Measurements from ENCODE around the gene MTA1. TPM values are rescaled to one million over a fixed set of nuclear protein-coding genes. Genes with fewer than 3 reads are reported as not detected.
A peak's percentile ranks its signal among the peaks of the same experiment; 100 is the strongest.

MTA1 gene
- polyA plus RNA-seq, 4 donors: 28.4 to 98.9 (median 51.9) TPM

DNA sequence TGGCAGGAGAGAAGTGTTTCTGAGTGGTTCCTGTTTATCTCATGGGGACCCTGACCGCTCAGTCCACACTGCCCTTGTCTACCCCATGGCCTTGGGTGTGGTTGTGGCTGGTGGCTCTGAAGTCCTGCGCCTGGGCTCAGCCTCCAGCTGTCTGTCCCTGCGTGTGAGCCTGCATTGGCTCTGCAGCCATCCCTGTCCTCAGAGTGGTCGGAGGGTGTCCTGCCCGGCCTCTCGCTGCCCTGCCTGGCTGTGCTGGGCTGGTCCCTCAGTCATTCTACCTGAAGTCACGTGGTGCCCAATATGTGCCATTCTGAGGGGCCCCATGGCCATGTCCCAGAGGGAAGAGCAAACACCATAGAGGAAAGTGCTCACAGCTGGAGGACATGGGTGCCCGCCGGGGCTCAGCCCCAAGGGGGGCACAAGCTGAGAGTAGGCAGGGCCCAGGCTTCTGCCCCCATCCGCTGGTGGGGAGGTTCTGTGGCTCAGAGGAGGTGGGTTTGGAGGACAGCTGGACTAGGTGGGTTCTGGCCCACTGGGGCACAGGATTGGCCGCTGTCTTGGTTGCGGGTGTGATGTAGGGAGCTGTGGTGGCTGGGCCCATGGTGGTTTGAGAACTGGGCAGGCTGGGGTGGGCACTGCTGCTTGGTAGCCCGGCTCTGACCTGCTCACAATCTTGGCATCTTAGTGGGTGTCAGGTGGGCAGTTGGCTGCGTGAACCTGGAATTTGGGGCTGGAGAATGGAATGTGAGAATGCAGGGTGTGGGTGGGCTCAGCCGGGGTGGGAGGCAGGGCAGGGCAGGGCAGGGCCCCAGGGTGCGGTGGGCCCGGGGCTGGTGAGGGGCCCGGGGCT, 83.0 kb downstream of the MTA1 start:
- Histone ChIP-seq H3K27ac (ENCODE audit: low read depth in 1 of 3, low read length in 2 of 3) (no peak overlapping the region), H3K9me3 (ENCODE audit: control insufficient read depth in 2 of 2, insufficient read depth in 1 of 2, low read depth in 1 of 2, low read length in 1 of 2) (no peaks in the 10 kb centered on the region), H3K27me3 (ENCODE audit: control insufficient read depth in 3 of 3, insufficient read depth in 3 of 3, low read length in 3 of 3) (no peaks in the 10 kb centered on the region), H3K4me1 (ENCODE audit: control insufficient read depth in 3 of 3, insufficient read depth in 2 of 3, low read depth in 1 of 3, low read length in 2 of 3) (no peaks in the 10 kb centered on the region), H3K4me3 (ENCODE audit: low read depth in 1 of 3, low read length in 3 of 3) (no peak overlapping the region), H3K36me3 (ENCODE audit: control insufficient read depth in 3 of 3, insufficient read depth in 2 of 3, low read depth in 1 of 3, low read length in 3 of 3) (peaks cover 0 to 8% (median 2%) of the 10 kb centered on the region in 3 donors)
- DNase-seq (no peak), FAIRE-seq (no peak)
- WGBS, 3 donors: 80 to 85% (median 81%) methylated on average over 18 of the region's 18 CpGs

DNA sequence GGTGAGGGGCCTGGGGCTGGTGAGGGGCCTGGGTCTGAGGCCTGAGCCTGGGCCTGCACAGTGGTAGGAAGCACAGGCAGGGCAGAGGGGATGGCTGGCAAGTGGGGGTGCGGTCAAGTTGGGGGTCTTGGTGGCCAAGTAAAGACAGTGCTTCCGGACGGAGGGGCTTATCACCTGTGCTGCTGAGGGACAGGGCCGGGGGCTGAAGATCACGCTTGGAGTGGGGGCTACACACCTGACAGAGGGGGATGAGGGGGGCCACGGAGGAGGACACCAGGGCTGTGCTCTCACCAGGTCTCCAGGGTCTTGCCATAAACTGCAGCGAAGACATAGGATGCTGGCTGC, 83.6 kb downstream of the MTA1 start:
- Histone ChIP-seq H3K4me3 (ENCODE audit: low read depth in 1 of 3, low read length in 3 of 3) (no peak overlapping the region), H3K27ac (ENCODE audit: low read depth in 1 of 3, low read length in 2 of 3) (no peak overlapping the region), H3K4me1 (ENCODE audit: control insufficient read depth in 3 of 3, insufficient read depth in 2 of 3, low read depth in 1 of 3, low read length in 2 of 3) (no peaks in the 10 kb centered on the region), H3K9me3 (ENCODE audit: control insufficient read depth in 2 of 2, insufficient read depth in 1 of 2, low read depth in 1 of 2, low read length in 1 of 2) (no peaks in the 10 kb centered on the region), H3K36me3 (ENCODE audit: control insufficient read depth in 3 of 3, insufficient read depth in 2 of 3, low read depth in 1 of 3, low read length in 3 of 3) (peaks cover 0 to 6% (median 0%) of the 10 kb centered on the region in 3 donors), H3K27me3 (ENCODE audit: control insufficient read depth in 3 of 3, insufficient read depth in 3 of 3, low read length in 3 of 3) (no peaks in the 10 kb centered on the region)
- DNase-seq (no peak), FAIRE-seq (no peak)
- 81 to 91% (median 88%) methylated on average over 7 of the region's 7 CpGs for WGBS, 3 donors

- no peaks in the 10 kb centered on the region for H3K27me3 ChIP-seq (ENCODE audit: control insufficient read depth in 3 of 3, insufficient read depth in 3 of 3, low read length in 3 of 3)
- H3K36me3 ChIP-seq (ENCODE audit: control insufficient read depth in 3 of 3, insufficient read depth in 2 of 3, low read depth in 1 of 3, low read length in 3 of 3): peaks cover 0 to 2% (median 0%) of the 10 kb centered on the region in 3 donors
- WGBS, 3 donors: 51 to 69% (median 61%) methylated on average over 27 to 29 of the region's 29 CpGs
- DNase-seq (peak in 1 of 2 donors; percentile 45), FAIRE-seq (no peak)
- H3K4me3 ChIP-seq (ENCODE audit: low read depth in 1 of 3, low read length in 3 of 3): no peak overlapping the region
- no peaks in the 10 kb centered on the region for H3K9me3 ChIP-seq (ENCODE audit: control insufficient read depth in 2 of 2, insufficient read depth in 1 of 2, low read depth in 1 of 2, low read length in 1 of 2)
- no peak overlapping the region for H3K27ac ChIP-seq (ENCODE audit: low read depth in 1 of 3, low read length in 2 of 3)
- no peaks in the 10 kb centered on the region for H3K4me1 ChIP-seq (ENCODE audit: control insufficient read depth in 3 of 3, insufficient read depth in 2 of 3, low read depth in 1 of 3, low read length in 2 of 3)
These were observed 84.5 kb downstream of the MTA1 start for GRCh38 chr14:105503935-105504692.

DNA sequence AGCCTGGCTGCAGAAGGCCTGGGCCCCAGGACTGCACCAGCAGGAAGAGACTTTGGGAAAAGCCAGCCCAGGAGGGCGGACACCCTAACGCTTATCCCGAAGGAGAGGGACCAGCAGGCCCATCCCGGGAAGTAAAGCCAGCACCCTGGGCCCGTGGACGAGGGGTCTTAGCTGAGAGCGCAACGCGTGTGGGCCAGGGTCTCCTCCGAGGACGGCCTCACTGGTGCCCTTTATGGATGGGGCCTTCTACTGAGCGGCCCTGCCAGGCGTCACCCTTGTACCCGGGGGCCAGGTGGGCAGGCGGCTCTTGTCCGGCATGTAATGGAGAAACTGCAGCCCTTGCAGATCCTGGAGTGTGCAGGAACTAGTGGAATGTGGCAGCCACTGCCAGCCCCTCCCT, 85.5 kb downstream of the MTA1 start:
- Histone ChIP-seq H3K27me3 (ENCODE audit: control insufficient read depth in 3 of 3, insufficient read depth in 3 of 3, low read length in 3 of 3) (peaks cover 0 to 2% (median 0%) of the 10 kb centered on the region in 3 donors), H3K27ac (ENCODE audit: low read depth in 1 of 3, low read length in 2 of 3) (no peak overlapping the region), H3K4me3 (ENCODE audit: low read depth in 1 of 3, low read length in 3 of 3) (no peak overlapping the region), H3K9me3 (ENCODE audit: control insufficient read depth in 2 of 2, insufficient read depth in 1 of 2, low read depth in 1 of 2, low read length in 1 of 2) (no peaks in the 10 kb centered on the region), H3K36me3 (ENCODE audit: control insufficient read depth in 3 of 3, insufficient read depth in 2 of 3, low read depth in 1 of 3, low read length in 3 of 3) (peaks cover 0 to under 1% (median 0%) of the 10 kb centered on the region in 3 donors), H3K4me1 (ENCODE audit: control insufficient read depth in 3 of 3, insufficient read depth in 2 of 3, low read depth in 1 of 3, low read length in 2 of 3) (no peaks in the 10 kb centered on the region)
- FAIRE-seq: no peak
- WGBS, 3 donors: 90 to 93% (median 91%) methylated on average over 15 to 16 of the region's 16 CpGs
- no peak for DNase-seq

GRCh38 chr14:105507247-105507646, 87.6 kb downstream of the MTA1 start:
- 68 to 80% (median 72%) methylated on average over 16 to 17 of the region's 17 CpGs for WGBS, 3 donors

GRCh38 chr14:105508069-105508468, 88.4 kb downstream of the MTA1 start:
- peaks cover 0 to 4% (median 0%) of the 10 kb centered on the region in 3 donors for H3K27me3 ChIP-seq (ENCODE audit: control insufficient read depth in 3 of 3, insufficient read depth in 3 of 3, low read length in 3 of 3)
- no peaks in the 10 kb centered on the region for H3K4me1 ChIP-seq (ENCODE audit: control insufficient read depth in 3 of 3, insufficient read depth in 2 of 3, low read depth in 1 of 3, low read length in 2 of 3)
- H3K4me3 ChIP-seq (ENCODE audit: low read depth in 1 of 3, low read length in 3 of 3): no peak overlapping the region
- FAIRE-seq: no peak
- no peak overlapping the region for H3K27ac ChIP-seq (ENCODE audit: low read depth in 1 of 3, low read length in 2 of 3)
- WGBS, 3 donors: 85 to 88% (median 85%) methylated on average over 16 of the region's 16 CpGs
- no peak for DNase-seq
- H3K9me3 ChIP-seq (ENCODE audit: control insufficient read depth in 2 of 2, insufficient read depth in 1 of 2, low read depth in 1 of 2, low read length in 1 of 2): no peaks in the 10 kb centered on the region
- no peaks in the 10 kb centered on the region for H3K36me3 ChIP-seq (ENCODE audit: control insufficient read depth in 3 of 3, insufficient read depth in 2 of 3, low read depth in 1 of 3, low read length in 3 of 3)

More at GRCh38 chr14:105507247-105507646, 87.6 kb downstream of the MTA1 start:
- no peaks in the 10 kb centered on the region for H3K36me3 ChIP-seq (ENCODE audit: control insufficient read depth in 3 of 3, insufficient read depth in 2 of 3, low read depth in 1 of 3, low read length in 3 of 3)
- peaks cover 0 to 4% (median 0%) of the 10 kb centered on the region in 3 donors for H3K27me3 ChIP-seq (ENCODE audit: control insufficient read depth in 3 of 3, insufficient read depth in 3 of 3, low read length in 3 of 3)
- H3K4me1 ChIP-seq (ENCODE audit: control insufficient read depth in 3 of 3, insufficient read depth in 2 of 3, low read depth in 1 of 3, low read length in 2 of 3): no peaks in the 10 kb centered on the region
- no peaks in the 10 kb centered on the region for H3K9me3 ChIP-seq (ENCODE audit: control insufficient read depth in 2 of 2, insufficient read depth in 1 of 2, low read depth in 1 of 2, low read length in 1 of 2)
- no peak overlapping the region for H3K4me3 ChIP-seq (ENCODE audit: low read depth in 1 of 3, low read length in 3 of 3)
- H3K27ac ChIP-seq (ENCODE audit: low read depth in 1 of 3, low read length in 2 of 3): no peak overlapping the region
- no peak for DNase-seq
- FAIRE-seq: no peak

- no peak overlapping the region for H3K27ac ChIP-seq (ENCODE audit: low read depth in 1 of 3, low read length in 2 of 3)
- 86 to 90% (median 87%) methylated on average over 12 of the region's 12 CpGs for WGBS, 3 donors
- DNase-seq (no peak), FAIRE-seq (no peak)
- no peaks in the 10 kb centered on the region for H3K36me3 ChIP-seq (ENCODE audit: control insufficient read depth in 3 of 3, insufficient read depth in 2 of 3, low read depth in 1 of 3, low read length in 3 of 3)
- H3K9me3 ChIP-seq (ENCODE audit: control insufficient read depth in 2 of 2, insufficient read depth in 1 of 2, low read depth in 1 of 2, low read length in 1 of 2): no peaks in the 10 kb centered on the region
- H3K4me1 ChIP-seq (ENCODE audit: control insufficient read depth in 3 of 3, insufficient read depth in 2 of 3, low read depth in 1 of 3, low read length in 2 of 3): no peaks in the 10 kb centered on the region
- H3K27me3 ChIP-seq (ENCODE audit: control insufficient read depth in 3 of 3, insufficient read depth in 3 of 3, low read length in 3 of 3): peaks cover 0 to 4% (median 0%) of the 10 kb centered on the region in 3 donors
- no peak overlapping the region for H3K4me3 ChIP-seq (ENCODE audit: low read depth in 1 of 3, low read length in 3 of 3)
These were observed 89.0 kb downstream of the MTA1 start for GRCh38 chr14:105508601-105509000.

GRCh38 chr14:105517096-105517495, 97.5 kb downstream of the MTA1 start:
- Histone ChIP-seq H3K27me3 (ENCODE audit: control insufficient read depth in 3 of 3, insufficient read depth in 3 of 3, low read length in 3 of 3) (peaks cover 0 to 3% (median 0%) of the 10 kb centered on the region in 3 donors), H3K4me3 (ENCODE audit: low read depth in 1 of 3, low read length in 3 of 3) (no peak overlapping the region), H3K27ac (ENCODE audit: low read depth in 1 of 3, low read length in 2 of 3) (no peak overlapping the region), H3K9me3 (ENCODE audit: control insufficient read depth in 2 of 2, insufficient read depth in 1 of 2, low read depth in 1 of 2, low read length in 1 of 2) (no peaks in the 10 kb centered on the region), H3K36me3 (ENCODE audit: control insufficient read depth in 3 of 3, insufficient read depth in 2 of 3, low read depth in 1 of 3, low read length in 3 of 3) (no peaks in the 10 kb centered on the region), H3K4me1 (ENCODE audit: control insufficient read depth in 3 of 3, insufficient read depth in 2 of 3, low read depth in 1 of 3, low read length in 2 of 3) (no peaks in the 10 kb centered on the region)
- FAIRE-seq (no peak), DNase-seq (no peak)
- 60 to 66% (median 61%) methylated on average over 5 of the region's 5 CpGs for WGBS, 3 donors
